ENCODE measurements around the gene NOL7. TPM values are rescaled to one million over a fixed set of nuclear protein-coding genes. Genes with fewer than 3 reads are reported as not detected.

NOL7 gene
- total and polyA plus RNA-seq, 7 donors: 31.2 to 141 (median 45.1) TPM

DNA sequence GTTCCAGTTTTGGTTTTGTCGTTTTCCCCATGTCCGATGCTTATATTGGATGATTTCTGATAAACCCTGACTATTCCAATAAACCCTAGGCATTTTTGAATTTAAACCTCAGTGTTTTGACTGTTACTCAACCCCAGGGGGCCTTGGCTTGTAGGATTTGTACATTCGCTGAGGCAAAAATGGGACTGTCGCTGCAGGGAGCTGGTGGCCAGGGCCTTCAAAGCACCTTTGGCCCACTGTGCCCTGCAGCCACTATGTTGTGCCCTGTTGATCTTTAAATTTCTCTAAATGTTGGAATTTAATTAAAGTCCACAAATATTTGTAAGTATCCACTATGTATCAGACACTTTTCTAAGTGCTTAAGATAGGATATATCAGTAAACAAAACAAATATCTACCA lies 9.5 kb upstream of the NOL7 start:
- Histone ChIP-seq H3K36me3 (ENCODE audit: insufficient read depth in 1 of 2, low read depth in 1 of 2) (peaks cover 14 to 91% of the 10 kb centered on the region in 2 donors), H3K27me3 (ENCODE audit: insufficient read depth in 3 of 3, low read length in 2 of 3) (no peaks in the 10 kb centered on the region), H3K27ac (no peak overlapping the region), H3K4me1 (no peaks in the 10 kb centered on the region), H3K4me3 (no peak overlapping the region), H3K9me3 (no peaks in the 10 kb centered on the region)
- intact Hi-C loops (cut with DNase I): no loop called here
- no peak for ATAC-seq
- 87 to 91% (median 90%) methylated on average over 4 of the region's 4 CpGs for WGBS, 3 donors
- no peak for TF ChIP-seq CTCF (IDR thresholded peaks at IDR 0.05)
- DNase-seq: no peak

- no peak for TF ChIP-seq CTCF (IDR thresholded peaks at IDR 0.05)
- Histone ChIP-seq H3K36me3 (ENCODE audit: insufficient read depth in 1 of 2, low read depth in 1 of 2) (peaks cover 0 to 46% of the 10 kb centered on the region in 2 donors), H3K27ac (peak overlapping the region; percentile 79), H3K4me1 (peaks cover 18% of the 10 kb centered on the region), H3K9me3 (no peaks in the 10 kb centered on the region), H3K27me3 (ENCODE audit: insufficient read depth in 3 of 3, low read length in 2 of 3) (no peaks in the 10 kb centered on the region), H3K4me3 (peak overlapping the region; percentile 5)
- DNase-seq: no peak
- whole genome bisulfite sequencing, 3 donors: 46 to 61% (median 48%) methylated on average over 4 of the region's 4 CpGs
- ATAC-seq: no peak
- intact Hi-C loops (cut with DNase I): no loop called here
Observed at GRCh38 chr6:13611715-13612114, 3.4 kb upstream of the NOL7 start.

DNA sequence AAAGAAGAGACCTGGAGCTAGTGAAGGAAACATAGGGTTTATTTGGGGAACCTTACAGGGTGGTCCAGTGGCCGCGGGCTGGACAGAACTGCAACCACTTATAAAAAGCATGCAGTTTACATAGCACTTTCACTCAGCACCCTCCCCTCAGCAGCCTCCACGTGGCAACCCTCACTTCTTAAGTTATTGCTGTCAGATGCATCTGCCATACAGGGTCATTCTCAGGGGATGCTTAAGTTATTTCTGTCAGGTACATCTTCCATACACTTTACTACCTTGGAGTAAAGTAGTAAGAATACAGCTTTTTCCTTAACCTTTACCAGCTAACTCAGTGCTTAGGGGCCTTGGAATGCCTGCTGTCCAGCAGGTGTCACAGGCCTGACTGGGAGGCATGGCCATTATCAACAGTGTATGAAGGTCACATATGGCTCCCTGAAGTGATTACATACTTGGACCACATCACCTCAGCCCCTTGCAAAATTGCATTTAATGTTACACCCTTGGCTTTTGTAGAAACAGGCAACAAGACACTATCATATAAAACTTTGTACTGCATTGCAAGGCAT lies 2.0 kb upstream of the NOL7 start:
- intact Hi-C loops (cut with DNase I): no loop called here
- Histone ChIP-seq H3K4me1 (peaks cover 19% of the 10 kb centered on the region), H3K36me3 (ENCODE audit: insufficient read depth in 1 of 2, low read depth in 1 of 2) (peaks cover 6 to 47% of the 10 kb centered on the region in 2 donors), H3K9me3 (no peaks in the 10 kb centered on the region), H3K4me3 (no peak overlapping the region), H3K27ac (peak overlapping the region; percentile 95), H3K27me3 (ENCODE audit: insufficient read depth in 3 of 3, low read length in 2 of 3) (no peaks in the 10 kb centered on the region)
- DNase-seq (no peak), ATAC-seq (no peak)
- WGBS, 3 donors: 69 to 74% (median 71%) methylated on average over 3 of the region's 3 CpGs
- TF ChIP-seq CTCF (IDR thresholded peaks at IDR 0.05): no peak

DNA sequence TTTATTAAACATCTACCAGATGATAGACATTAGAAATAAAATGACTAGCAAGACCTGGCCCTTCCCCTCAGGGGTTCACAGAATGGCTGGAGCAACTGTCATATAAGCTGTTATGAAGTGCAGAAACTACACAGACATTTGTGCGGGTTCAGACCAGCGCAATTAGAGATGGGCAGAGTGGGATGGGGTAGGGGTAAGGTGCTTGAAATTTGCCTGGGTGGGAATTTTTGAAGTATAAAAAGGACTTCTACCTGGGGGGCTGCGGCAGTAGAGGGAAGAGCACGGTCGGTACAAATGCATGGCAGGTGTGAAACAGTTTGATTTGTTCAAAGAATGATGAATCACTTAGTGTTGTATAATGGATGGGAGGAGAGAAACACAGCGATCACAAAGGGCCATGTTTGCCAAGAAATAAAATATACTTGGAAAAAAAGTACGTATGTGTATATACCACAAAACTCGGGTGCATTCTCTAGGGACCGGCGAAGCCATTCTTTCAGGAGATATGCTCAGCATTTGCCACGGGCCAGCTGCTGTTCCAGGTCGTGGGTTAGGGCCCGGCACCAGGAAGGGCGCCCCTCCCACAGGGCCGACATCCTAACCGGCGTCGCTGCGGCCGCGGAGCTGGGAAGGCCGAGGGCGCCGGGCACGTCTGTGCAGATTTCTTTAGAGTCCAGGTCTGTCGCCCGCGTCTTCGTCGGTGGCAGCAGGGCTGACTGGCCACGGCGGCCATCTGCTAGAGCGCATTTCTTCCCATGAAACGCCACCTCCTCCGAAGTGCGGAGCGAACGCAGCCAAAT lies 809 bp upstream of the NOL7 start:
- Histone ChIP-seq H3K27ac (peak overlapping the region; percentile 95), H3K4me3 (peak overlapping the region; percentile 75), H3K27me3 (ENCODE audit: insufficient read depth in 3 of 3, low read length in 2 of 3) (no peaks in the 10 kb centered on the region), H3K9me3 (no peaks in the 10 kb centered on the region), H3K36me3 (ENCODE audit: insufficient read depth in 1 of 2, low read depth in 1 of 2) (peaks cover 10 to 47% of the 10 kb centered on the region in 2 donors), H3K4me1 (peaks cover 19% of the 10 kb centered on the region)
- DNase-seq (peak; percentile 58 to 74), ATAC-seq (peak; percentile 40 to 59 (median 54))
- WGBS, 3 donors: 5 to 6% (median 6%) methylated on average over 38 of the region's 38 CpGs
- intact Hi-C loops (cut with DNase I): loop anchor here in 1 of 2 donors (2.0 kb wide), 1 partner anchor 40 kb away; the partner anchor contains the start of gene SIRT5
- no peak for TF ChIP-seq CTCF (IDR thresholded peaks at IDR 0.05)
